Lung (tissue), 12 donors: Measurements from ENCODE around the gene SYT10. TPM values are rescaled to one million over a fixed set of nuclear protein-coding genes. Genes with fewer than 3 reads are reported as not detected.

ENCODE experiments used
- ATAC-seq: fragments of 200-7000 bp; cut with Tn5 transposase; one replicate; pipeline ENCODE4 v1.9.1; 2020; ENCODE audit warnings: moderate number of reproducible peaks; ENCODE audit not compliant: insufficient read depth, low FRiP score
- DNase-seq, 3 donors: peaks; one replicate each; pipeline ENCODE4 v3.0.0-alpha.2; 2013 to 2017
- H3K27ac ChIP-seq, 2 donors: one replicate each; pipeline ENCODE4 v1.5.1; 2013; ENCODE audit warnings: mild to moderate bottlenecking in 2 of 2, moderate library complexity in 2 of 2, control low read depth in 1 of 2, inconsistent platforms in 1 of 2, low read depth in 1 of 2, low read length in 1 of 2
- H3K27me3 ChIP-seq, 3 donors: one replicate each; pipeline ENCODE4 v1.5.1; 2013; ENCODE audit warnings: low read length in 2 of 3; ENCODE audit not compliant: control insufficient read depth in 3 of 3, insufficient read depth in 3 of 3
- H3K36me3 ChIP-seq, 4 donors: one replicate each; pipeline ENCODE4 v1.5.1; 2013; ENCODE audit warnings: low read length in 4 of 4, mild to moderate bottlenecking in 1 of 4, moderate library complexity in 1 of 4; ENCODE audit not compliant: control insufficient read depth in 4 of 4, insufficient read depth in 4 of 4
- H3K4me1 ChIP-seq, 5 donors: one replicate each; pipeline ENCODE4 v1.5.1; 2013; ENCODE audit warnings: low read length in 5 of 5, mild to moderate bottlenecking in 2 of 5, moderate library complexity in 1 of 5; ENCODE audit not compliant: control insufficient read depth in 5 of 5, insufficient read depth in 5 of 5
- H3K4me3 ChIP-seq: one replicate; pipeline ENCODE4 v1.5.1; 2013; ENCODE audit warnings: mild to moderate bottlenecking, control low read depth, moderate library complexity
- H3K9ac ChIP-seq, 2 donors: one replicate each; pipeline ENCODE4 v1.5.1; 2013; ENCODE audit warnings: low read length in 2 of 2, control low read depth in 1 of 2; ENCODE audit not compliant: insufficient read depth in 1 of 2
- H3K9me3 ChIP-seq, 4 donors: one replicate each; pipeline ENCODE4 v1.5.1; 2013; ENCODE audit warnings: low read length in 3 of 4, mild to moderate bottlenecking in 1 of 4, moderate library complexity in 1 of 4; ENCODE audit not compliant: control insufficient read depth in 4 of 4, insufficient read depth in 3 of 4
- CTCF ChIP-seq: IDR thresholded peaks from 2 replicates; pipeline ENCODE4 v1.5.1; 2012; ENCODE audit warnings: mild to moderate bottlenecking; ENCODE audit errors: control extremely low read depth, extremely low read depth
- WGBS, 2 donors: extraction: QIAGEN DNeasy Blood & Tissue Kit; methylation state at CpG; one replicate each; pipeline ENCODE4 v1.1.7; 2013; 5-methylcytosine and 5-hydroxymethylcytosine counted together
- polyA plus RNA-seq, 2 donors: library from polyadenylated mRNA; stranded (reverse); fragments of 200-250 nt; gene quantifications; one replicate each; pipeline ENCODE4 v1.2.1, GENCODE V29; 2013
- total RNA-seq, 2 donors: library from RNA; depleted of rRNA in 1 of 2; stranded (reverse); fragments of >200 nt in 1 of 2; gene quantifications; one replicate each; pipeline ENCODE4 v1.2.1, GENCODE V29; 2014 to 2021
- donor health status: control.
- donor health status: control.
- donor health status: Bipolar disorder and iron deficiency.
- donor health status: healthy.
- donor health status: DM: yes; HTN: yes; CAD: no.

The SYT10 gene
- total and polyA plus RNA-seq, 4 donors: 0.01 to 0.17 (median 0.12) TPM; not detected in 1

- Histone ChIP-seq H3K27ac (no peak overlapping the region), H3K27me3 (no peaks in the 10 kb centered on the region), H3K4me3 (no peak overlapping the region), H3K9me3 (no peaks in the 10 kb centered on the region), H3K36me3 (no peaks in the 10 kb centered on the region), H3K4me1 (no peaks in the 10 kb centered on the region), H3K9ac (no peak overlapping the region)
- 82 to 90% methylated on average over 3 of the region's 3 CpGs for WGBS, 2 donors
- no peak for TF ChIP-seq CTCF
- DNase-seq (no peak), ATAC-seq (no peak)
Measured at GRCh38 chr12:33450480-33450879, 10.9 kb upstream of the SYT10 start.

GRCh38 chr12:33440477-33440876, 858 bp upstream of the SYT10 start:
- no peak for TF ChIP-seq CTCF
- DNase-seq (no peak), ATAC-seq (no peak)
- WGBS, 2 donors: 93% methylated on average over 9 of the region's 9 CpGs
- Histone ChIP-seq H3K4me3 (no peak overlapping the region), H3K9ac (no peak overlapping the region), H3K27ac (no peak overlapping the region), H3K27me3 (peaks cover 18 to 51% (median 42%) of the 10 kb centered on the region in 3 donors), H3K36me3 (no peaks in the 10 kb centered on the region), H3K4me1 (peaks cover 0 to 7% (median 0%) of the 10 kb centered on the region in 5 donors), H3K9me3 (peaks cover 0 to 7% (median 2%) of the 10 kb centered on the region in 4 donors)

GRCh38 chr12:33438851-33439586, 600 bp downstream of the SYT10 start:
- Histone ChIP-seq H3K36me3 (no peaks in the 10 kb centered on the region), H3K9ac (no peak overlapping the region), H3K4me3 (peak overlapping the region; percentile 53), H3K4me1 (peaks cover 0 to 7% (median 0%) of the 10 kb centered on the region in 5 donors), H3K27me3 (peaks cover 18 to 54% (median 42%) of the 10 kb centered on the region in 3 donors), H3K9me3 (peaks cover 0 to 7% (median 2%) of the 10 kb centered on the region in 4 donors), H3K27ac (no peak overlapping the region)
- ATAC-seq (peak; percentile 34), DNase-seq (peak in 2 of 3 donors; percentile 8 to 12)
- WGBS, 2 donors: 1 to 2% methylated on average over 68 of the region's 68 CpGs
- TF ChIP-seq CTCF: no peak
